NCI-H2171 treated with DMSO at 0.1 percent for 48 hours (cell line): Measurements from ENCODE around the gene DYSF.

ENCODE experiments used
- DNase-seq: peaks from one replicate; lab custom pipeline; 2025; lab: John Stamatoyannopoulos, UW

DYSF gene

GRCh38 chr2:71571945-71572344 lies 118.6 kb downstream of the DYSF start:
- DNase-seq: no peak

GRCh38 chr2:71575966-71576365 lies 122.6 kb downstream of the DYSF start:
- DNase-seq: no peak

- DNase-seq: no peak
These were observed 123.2 kb downstream of the DYSF start for GRCh38 chr2:71576541-71576940.

- no peak for DNase-seq
These were observed 123.8 kb downstream of the DYSF start for GRCh38 chr2:71577209-71577608.

- no peak for DNase-seq
These were observed 125.5 kb downstream of the DYSF start for GRCh38 chr2:71578767-71579342.

- DNase-seq: peak; percentile 32
These were observed 127.7 kb downstream of the DYSF start for GRCh38 chr2:71581026-71581425.

GRCh38 chr2:71583876-71584275 lies 130.5 kb downstream of the DYSF start:
- DNase-seq: no peak

- no peak for DNase-seq
These were observed 133.1 kb downstream of the DYSF start for GRCh38 chr2:71586471-71586870.

DNA sequence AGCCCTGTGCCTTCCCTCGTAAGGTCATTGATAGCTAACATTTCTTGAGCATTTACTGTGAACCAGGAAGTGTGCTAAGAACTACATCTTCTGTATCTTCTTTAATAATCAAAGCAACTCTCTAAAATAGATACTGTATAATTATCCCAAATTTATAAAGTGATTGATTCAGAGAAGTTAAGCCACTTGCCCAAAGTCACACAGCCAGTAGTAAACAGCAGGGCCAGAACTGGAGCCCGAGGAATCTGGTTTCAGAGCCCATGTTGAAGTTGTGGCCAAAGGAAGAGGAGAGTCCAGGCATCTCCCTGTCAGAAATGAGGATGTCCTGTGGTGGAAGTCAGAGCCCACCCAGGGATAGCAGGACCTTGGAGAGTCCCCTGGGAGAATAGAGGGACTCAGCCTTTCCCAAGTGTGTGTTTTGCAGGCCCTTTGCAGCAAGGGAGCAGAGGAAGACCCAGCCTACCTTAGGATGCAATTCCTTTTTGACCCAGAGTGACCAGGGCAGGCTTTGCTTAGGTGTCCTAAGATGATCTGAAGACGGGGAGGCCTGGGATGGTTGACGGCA lies 134.2 kb downstream of the DYSF start:
- no peak for DNase-seq

DNA sequence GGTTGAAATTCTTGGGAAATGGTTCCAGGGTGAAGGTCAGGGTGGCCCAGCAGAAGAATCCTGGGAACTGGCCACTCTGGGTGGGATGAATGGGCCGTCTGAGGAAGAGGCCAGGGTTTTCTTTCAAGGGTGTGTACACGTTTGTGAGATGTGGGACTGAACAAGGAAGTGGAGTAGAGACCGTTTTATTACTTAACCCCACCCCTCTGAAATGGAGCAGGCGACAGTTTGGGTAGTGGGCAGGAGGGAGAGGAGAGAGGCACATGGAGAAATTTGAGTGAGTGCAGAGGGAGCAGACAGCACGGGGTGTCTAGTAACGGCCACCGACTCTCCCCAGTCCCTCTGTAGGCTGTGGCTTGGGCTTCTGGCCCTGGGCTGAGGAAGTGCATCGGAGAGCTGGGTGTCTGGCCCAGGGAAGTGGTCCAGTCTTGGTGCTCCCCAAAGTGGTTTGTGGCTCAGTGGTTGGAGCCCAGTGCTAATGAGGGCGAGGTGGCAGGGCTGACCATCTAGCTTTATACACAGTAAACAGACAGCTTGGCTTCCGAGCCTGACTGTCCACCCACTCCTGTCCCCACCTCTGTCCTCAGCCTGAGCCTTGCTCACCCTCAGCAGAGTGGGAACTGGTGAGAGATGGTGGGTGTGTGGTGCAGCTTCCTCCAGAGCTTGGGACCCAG lies 135.3 kb downstream of the DYSF start:
- DNase-seq: no peak

GRCh38 chr2:71589763-71590162 lies 136.4 kb downstream of the DYSF start:
- DNase-seq: no peak

DNA sequence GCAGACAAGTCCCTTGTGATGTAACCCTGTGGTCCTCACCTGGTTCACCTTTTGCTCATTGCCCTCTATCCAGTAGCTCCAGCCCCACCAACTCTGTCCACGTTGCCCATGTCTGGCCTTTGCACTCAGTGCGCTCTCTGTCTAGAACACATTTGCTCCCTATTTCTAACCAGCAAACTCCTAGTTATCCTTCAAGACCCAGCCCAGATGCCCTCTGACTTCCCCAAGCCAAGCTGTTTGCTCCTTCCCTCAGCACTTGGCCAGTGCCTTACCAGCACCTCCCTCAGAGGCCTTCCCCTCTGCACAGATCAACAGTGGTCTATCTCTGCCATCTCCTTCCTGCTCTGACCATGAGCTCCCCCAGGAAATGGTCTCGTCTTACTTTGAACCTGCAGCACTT lies 137.7 kb downstream of the DYSF start:
- DNase-seq: no peak

GRCh38 chr2:71592181-71592711 lies 138.9 kb downstream of the DYSF start:
- DNase-seq: no peak

GRCh38 chr2:71595569-71595968 lies 142.2 kb downstream of the DYSF start:
- DNase-seq: no peak

GRCh38 chr2:71596011-71596410 lies 142.7 kb downstream of the DYSF start:
- DNase-seq: no peak

DNA sequence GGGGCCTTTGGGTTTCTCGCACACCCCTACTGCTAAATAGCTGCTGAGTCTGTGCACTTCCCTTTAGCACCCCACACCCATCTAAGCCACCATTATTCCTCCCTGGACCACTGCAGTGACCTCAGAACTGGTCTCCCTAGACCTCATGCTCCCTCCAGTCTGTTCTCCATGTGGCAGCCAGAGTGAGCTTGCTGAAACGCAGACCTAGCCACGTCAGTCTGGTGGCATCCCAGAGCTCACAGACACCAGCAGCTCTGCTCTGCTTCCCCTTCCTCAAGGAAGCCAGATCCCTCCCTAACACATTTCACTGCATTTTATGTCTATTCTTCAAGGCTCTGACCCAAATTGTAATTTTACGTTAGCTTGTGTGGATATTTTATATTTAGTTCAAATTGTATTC lies 144.4 kb downstream of the DYSF start:
- DNase-seq: no peak

- DNase-seq: no peak
These were observed 145.2 kb downstream of the DYSF start for GRCh38 chr2:71598526-71598925.

DNA sequence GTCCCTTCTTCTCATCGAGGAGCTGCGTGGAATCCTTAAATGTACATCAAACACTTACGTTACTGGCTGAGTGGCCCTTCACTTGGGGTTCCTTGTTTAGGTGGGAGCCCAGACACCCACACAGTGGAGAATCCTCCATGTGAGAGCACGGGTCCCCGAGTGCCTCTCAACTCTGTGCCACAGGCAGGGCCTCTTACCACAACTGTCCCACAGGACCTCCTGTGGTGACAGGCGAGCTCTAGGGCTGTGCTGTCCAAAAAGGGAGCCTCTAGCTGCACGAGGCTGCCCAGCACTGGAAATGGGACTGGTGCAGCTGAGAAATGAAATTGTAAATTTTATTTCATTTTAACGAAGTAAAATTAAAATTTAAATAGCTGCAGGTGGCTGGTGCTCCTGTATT lies 145.7 kb downstream of the DYSF start:
- DNase-seq: no peak

GRCh38 chr2:71599646-71600236 lies 146.4 kb downstream of the DYSF start:
- peak; percentile 20 for DNase-seq

DNA sequence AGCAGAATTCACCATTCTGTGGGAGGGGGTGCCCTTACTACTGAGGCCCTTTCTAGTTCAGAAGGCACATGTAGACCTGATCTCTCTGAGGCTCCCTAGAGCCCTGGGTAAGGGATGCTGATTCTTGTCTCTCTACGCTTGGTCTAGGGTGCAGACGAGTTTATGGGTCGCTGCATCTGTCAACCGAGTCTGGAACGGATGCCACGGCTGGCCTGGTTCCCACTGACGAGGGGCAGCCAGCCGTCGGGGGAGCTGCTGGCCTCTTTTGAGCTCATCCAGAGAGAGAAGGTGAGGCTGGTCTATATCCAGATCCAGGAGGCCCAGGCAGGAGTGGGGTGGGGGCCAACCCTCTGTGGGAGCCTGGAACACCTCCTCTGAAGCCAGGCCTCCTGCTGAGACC lies 147.2 kb downstream of the DYSF start:
- no peak for DNase-seq

GRCh38 chr2:71601136-71602114 lies 148.1 kb downstream of the DYSF start:
- DNase-seq: no peak

DNA sequence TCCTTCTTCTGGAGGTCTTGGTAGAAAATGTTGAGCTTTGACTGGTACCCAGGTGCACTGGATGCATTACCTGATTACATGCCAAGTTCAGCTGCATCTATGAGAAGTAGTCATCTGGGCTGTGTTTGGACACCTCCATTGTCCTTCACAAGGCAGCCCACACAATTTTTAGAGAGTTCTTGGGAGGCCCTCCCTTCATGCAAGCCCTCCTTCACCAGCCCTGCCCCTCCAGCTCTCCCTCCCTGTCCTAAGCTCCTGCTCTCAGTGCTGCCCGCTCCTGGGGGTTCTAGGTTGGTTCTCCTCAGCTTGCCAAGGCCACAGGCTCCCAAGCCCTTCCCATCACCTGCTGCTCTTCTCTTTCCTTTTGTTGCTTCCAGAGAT lies 148.7 kb downstream of the DYSF start:
- DNase-seq: no peak
